GM12873 (cell line): ENCODE measurements around the gene OR13C9.
"Not testable (repeated sequence)": the region's sequence is repeated elsewhere in the genome, so short reads cannot be mapped to it uniquely, and the experiment has no call there.

ENCODE experiments used
- CTCF ChIP-seq: IDR thresholded peaks from 2 replicates; pipeline ENCODE4 v1.5.1; 2012; ENCODE audit warnings: low read depth, mild to moderate bottlenecking, moderate library complexity, low read length, control low read depth; ENCODE audit not compliant: insufficient read depth; ENCODE audit errors: missing control alignments

Gene OR13C9

GRCh38 chr9:104606152-104606551, 11.9 kb downstream of the OR13C9 start:
- no peak for TF ChIP-seq CTCF

- not testable (repeated sequence) for TF ChIP-seq CTCF
Measured at GRCh38 chr9:104605527-104605926, 12.5 kb downstream of the OR13C9 start, which contains the start of gene OR13C2. TSS of gene OR13C2 (minus strand) at chr9:104605627. CDS start at chr9:104605627, 0 bp downstream.

GRCh38 chr9:104604801-104605200, 13.2 kb downstream of the OR13C9 start:
- TF ChIP-seq CTCF = no peak

GRCh38 chr9:104599313-104599712, 18.7 kb downstream of the OR13C9 start, which contains the start of gene OR13C5:
TSS of gene OR13C5 (minus strand) at chr9:104599413. CDS start at chr9:104599413, 0 bp downstream.
- not testable (repeated sequence) for TF ChIP-seq CTCF

- TF ChIP-seq CTCF = no peak
Measured at GRCh38 chr9:104589626-104590025, 28.4 kb downstream of the OR13C9 start.

GRCh38 chr9:104586496-104587180, 31.4 kb downstream of the OR13C9 start:
- TF ChIP-seq CTCF = no peak

GRCh38 chr9:104580562-104580961, 37.4 kb downstream of the OR13C9 start:
- no peak for TF ChIP-seq CTCF
